HG03139 (cell line): ENCODE measurements around the gene SDK1.

Source experiments
- ATAC-seq: cut with Tn5 transposase; IDR thresholded peaks from one replicate; pipeline ENCODE4 v1.9.1; 2021; ENCODE audit not compliant: unreplicated experiment

The SDK1 gene

GRCh38 chr7:4025694-4026615 lies 724.9 kb downstream of the SDK1 start:
- ATAC-seq: no peak

GRCh38 chr7:4026941-4027486 lies 726.0 kb downstream of the SDK1 start:
- no peak for ATAC-seq

- ATAC-seq: no peak
Observed at GRCh38 chr7:4028221-4028620, 727.2 kb downstream of the SDK1 start.

DNA sequence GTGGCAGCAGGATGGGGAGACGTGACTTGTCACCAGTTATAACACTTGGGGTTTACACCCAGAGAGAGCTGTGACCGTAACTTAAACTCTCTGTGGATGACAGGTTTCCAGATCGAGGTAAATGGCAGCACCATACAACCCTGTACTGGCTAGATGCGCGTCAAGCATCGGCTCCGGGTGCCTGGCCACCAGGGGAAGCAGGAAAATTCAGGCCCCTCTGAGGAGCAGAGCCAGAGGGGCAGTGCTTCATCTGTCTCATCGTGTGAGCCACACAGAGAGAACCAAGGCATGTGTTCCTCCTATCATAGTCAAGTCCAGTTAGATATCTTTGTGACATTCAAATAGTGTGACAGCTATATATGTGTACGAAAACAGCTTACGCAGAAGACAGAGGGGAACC lies 728.9 kb downstream of the SDK1 start:
- no peak for ATAC-seq

DNA sequence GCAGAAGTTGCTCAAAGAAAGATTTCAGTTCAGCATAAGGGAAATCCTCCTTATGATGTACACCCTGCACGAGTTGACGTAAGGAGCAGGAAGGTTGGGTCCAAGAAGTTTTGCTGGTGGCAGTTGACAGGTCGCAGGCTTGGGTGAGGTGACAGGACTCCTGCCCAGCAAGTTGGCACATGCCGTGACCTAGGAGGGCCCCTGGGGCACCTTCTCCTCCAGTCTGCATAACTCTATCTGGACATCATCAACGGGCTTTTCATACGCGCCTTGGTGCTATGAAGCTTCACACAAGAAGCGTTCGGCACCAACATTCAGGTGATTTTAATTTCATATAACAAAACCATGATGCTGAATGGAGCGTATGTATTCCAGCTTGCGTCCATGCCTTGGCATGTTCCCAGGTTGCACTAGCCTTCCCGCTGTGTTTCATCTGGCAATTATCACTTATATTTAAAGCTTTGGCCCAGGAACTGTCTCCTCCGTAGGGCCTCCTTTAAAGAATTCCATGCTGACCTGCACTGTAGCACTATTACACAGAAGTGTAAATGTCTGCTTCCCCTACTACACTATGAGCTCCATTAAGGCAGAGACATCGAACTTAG lies 729.4 kb downstream of the SDK1 start:
- ATAC-seq: no peak

DNA sequence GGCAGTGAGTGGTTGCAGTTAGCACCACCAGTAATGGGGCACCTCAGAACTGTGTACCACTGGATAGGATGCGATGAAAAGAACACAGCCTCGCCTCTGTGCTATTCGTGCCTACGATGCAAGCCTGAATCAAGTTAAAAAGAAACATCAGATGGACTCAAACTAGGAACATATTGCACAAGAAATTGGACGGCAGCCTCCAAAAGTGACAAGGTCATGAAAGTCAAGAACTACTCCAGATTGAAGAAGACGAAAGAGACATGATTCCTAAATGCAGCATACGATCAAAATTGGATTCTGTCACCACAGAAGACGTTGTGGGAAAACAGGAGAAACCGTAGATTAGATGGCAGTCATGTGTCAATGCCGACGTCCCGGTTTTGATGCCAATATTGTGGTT lies 732.9 kb downstream of the SDK1 start:
- ATAC-seq: no peak

- ATAC-seq: no peak
Observed at GRCh38 chr7:4037308-4037707, 736.3 kb downstream of the SDK1 start.

GRCh38 chr7:4037877-4038276 lies 736.8 kb downstream of the SDK1 start:
- no peak for ATAC-seq

- no peak for ATAC-seq
Observed at GRCh38 chr7:4040109-4040928, 739.3 kb downstream of the SDK1 start.

DNA sequence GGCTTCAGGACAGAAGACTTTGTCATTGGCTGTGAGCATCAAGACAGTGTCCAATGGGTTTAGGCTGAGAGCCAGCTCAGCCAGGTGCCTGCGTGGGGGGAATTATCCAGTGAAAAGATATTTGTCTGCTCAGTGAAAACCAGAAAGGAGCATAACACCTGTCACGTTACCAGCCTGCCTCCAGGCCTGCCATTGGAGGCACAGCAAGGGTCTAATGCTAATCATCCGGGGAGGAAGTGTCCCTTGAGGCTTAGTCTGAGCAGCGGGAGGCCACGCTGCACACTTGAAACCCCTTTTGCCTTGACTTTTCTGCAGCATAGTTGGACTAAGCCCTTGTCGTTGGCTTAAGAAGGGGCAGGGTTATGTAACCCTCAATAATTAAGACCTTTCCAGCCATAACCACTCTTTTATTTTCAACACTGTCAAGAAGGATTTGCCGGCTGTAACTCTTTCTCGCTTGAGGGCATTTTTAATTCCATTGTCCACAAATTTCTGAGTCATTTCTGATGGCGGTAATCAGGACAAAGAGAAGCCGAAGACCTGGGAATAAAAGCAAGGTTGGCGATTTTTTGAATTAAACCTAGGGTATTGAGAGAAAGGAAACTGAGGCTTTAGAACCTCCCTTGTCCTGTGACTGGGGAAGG lies 741.5 kb downstream of the SDK1 start:
- ATAC-seq: no peak

GRCh38 chr7:4043988-4044387 lies 742.9 kb downstream of the SDK1 start:
- ATAC-seq: no peak

GRCh38 chr7:4045450-4045849 lies 744.4 kb downstream of the SDK1 start:
- no peak for ATAC-seq

DNA sequence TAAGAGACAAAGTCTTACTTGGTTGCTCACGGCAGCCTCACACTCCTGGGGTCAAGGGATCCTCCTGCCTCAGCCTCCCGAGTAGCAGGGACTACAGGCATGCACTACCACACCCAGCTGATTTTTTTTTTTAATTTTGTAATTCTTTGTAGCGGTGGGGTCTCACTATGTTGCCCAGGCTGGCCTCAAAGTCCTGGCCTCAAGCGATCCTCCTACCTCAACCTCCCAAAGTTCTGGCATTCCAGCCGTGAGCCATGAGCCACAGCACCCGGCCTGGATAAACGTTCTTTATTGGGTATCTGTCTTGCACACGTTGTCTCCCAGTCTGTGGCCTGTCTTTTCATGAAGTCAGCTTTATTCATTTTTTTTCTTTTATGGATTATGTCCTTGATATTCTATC lies 744.9 kb downstream of the SDK1 start:
- no peak for ATAC-seq

GRCh38 chr7:4048336-4048735 lies 747.3 kb downstream of the SDK1 start:
- no peak for ATAC-seq

DNA sequence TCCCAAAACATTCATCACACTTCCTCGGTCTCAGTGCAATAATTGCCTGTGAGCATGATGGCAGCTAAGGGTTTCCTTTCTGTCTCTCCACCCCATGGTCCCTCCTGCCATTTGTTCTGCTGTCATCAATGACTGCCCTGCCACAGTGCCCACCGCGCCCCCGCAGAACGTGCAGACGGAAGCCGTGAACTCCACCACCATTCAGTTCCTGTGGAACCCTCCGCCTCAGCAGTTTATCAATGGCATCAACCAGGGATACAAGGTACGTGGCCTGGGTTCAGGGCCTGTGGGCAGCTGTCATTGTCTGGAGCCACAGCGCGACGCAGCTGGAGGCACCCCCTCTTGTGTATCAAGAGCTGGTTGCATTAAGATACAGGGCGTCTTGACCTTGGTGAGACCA lies 748.1 kb downstream of the SDK1 start:
- ATAC-seq: no peak

- ATAC-seq: no peak
Observed at GRCh38 chr7:4050126-4050660, 749.1 kb downstream of the SDK1 start.

- no peak for ATAC-seq
Observed at GRCh38 chr7:4051696-4052095, 750.6 kb downstream of the SDK1 start.

DNA sequence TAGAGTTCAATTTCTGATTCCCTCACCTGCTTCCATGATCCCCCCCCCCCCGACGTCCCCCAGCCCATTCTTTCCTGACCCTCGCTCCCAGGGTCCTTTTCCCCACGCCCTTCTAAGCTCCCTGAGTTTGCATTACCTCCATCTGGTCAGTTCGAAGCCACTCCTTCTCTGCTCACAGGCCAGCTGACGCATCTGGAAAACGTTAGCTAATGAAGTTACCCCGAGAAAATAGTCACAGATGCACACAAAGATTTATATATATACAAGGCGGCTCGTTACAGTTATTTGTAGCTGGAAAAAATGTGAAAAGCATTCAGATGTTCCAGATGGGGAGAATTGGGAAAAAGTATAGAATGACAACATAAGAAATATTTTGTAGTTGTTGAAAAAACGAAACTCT lies 751.1 kb downstream of the SDK1 start:
- ATAC-seq: no peak

DNA sequence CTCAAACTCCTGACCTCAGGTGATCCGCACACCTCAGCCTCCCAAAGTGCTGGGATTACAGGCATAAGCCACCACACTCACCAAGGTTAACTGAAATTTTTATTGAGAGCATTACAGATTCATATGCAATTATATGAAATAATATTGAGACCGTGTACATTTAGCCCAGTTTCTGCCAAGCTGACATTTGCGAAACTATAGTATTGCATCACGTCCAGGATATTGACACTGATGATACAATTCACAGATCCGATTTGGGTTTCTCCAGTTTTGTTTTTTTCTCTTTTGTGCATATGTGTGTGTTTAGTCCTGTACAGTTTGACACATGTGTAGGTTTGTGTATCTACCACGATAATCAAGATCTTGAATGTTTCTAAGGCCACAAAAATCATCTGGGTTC lies 753.1 kb downstream of the SDK1 start:
- no peak for ATAC-seq

GRCh38 chr7:4056552-4057288 lies 755.7 kb downstream of the SDK1 start:
- ATAC-seq: no peak
